Stromal cell of bone marrow (primary cell): ENCODE results near the gene NFXL1.
A peak's percentile ranks its signal among the peaks of the same experiment; 100 is the strongest.

Source experiments
- DNase-seq: peaks from one replicate; pipeline ENCODE4 v3.0.0-alpha.2; 2012; ENCODE audit warnings: low read depth

Gene NFXL1

GRCh38 chr4:47891928-47892327 is 22.5 kb downstream of the NFXL1 start:
- DNase-seq: no peak

DNA sequence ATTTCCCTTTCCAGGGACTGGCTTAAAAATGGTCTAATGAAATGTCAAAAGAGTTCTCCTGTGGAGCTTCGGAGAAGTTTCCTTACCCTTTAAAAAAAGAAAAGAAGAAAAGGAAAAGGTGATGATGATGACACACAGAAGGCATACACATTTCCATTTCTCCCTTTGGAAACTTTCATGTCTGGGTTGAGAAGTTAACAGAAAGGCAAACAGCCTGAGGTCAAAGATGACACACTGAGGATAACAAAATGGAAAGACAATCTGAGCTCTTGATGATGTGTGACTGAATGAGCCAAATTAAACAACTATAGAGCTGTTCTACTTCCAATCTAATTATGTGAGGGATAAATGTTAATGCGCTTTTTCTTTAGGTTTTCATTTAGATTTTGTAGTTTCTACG is 32.2 kb downstream of the NFXL1 start:
- DNase-seq: no peak

- DNase-seq: no peak
Measured at GRCh38 chr4:47879458-47879857, 34.9 kb downstream of the NFXL1 start.

DNA sequence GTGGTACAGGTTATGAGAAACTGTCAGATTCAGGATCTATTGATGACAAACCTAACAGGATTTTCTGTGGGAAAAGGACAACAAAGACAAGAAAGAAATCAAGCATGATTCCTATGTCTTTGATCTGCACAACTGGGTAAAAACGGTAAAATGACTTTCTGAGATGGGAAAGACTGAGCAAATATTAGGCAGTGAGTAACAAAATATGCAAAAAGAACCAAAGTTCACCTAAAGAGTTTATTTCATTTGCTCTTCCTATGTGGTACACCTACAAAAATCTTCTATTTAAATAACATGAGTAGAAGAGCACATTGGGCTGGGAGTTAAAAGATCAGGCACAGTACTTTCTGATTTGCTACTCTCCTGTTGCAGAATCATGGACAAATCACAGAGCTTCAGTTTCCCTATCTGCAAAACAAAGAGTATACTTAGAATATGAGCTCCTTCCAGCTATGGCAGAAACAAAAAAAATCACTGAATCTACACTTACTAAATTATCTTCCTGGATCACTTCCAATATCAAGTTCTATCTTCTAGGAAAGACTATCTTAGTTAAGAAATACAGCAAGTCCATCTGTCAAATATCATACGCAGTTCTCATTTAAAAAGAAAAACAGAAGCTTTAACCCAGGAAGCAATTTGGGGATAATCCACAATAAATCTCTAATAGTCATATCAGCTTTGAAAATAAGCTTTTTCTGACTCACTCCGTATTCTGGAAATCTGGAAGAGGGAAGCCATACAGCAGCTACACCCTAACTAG is 37.4 kb downstream of the NFXL1 start:
- no peak for DNase-seq

DNA sequence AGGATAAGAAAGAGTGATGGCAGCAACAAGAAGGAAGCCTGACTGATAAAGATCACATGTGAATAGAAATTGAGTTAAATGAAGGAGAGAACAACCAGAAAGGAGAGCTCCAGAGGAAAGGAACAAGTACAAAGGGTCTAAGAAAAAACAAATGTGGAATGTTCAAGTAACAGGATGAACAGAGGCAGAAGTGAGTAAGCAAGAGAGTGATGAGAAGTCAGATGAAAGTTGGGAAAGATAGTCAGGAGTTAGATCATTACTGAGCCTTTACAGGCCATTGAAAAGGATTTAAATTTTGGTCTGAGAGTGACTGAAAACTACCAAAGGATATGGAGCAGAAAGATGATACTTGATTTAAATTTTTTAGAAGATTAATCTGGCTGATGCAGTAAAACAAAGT is 38.1 kb downstream of the NFXL1 start:
- no peak for DNase-seq

DNA sequence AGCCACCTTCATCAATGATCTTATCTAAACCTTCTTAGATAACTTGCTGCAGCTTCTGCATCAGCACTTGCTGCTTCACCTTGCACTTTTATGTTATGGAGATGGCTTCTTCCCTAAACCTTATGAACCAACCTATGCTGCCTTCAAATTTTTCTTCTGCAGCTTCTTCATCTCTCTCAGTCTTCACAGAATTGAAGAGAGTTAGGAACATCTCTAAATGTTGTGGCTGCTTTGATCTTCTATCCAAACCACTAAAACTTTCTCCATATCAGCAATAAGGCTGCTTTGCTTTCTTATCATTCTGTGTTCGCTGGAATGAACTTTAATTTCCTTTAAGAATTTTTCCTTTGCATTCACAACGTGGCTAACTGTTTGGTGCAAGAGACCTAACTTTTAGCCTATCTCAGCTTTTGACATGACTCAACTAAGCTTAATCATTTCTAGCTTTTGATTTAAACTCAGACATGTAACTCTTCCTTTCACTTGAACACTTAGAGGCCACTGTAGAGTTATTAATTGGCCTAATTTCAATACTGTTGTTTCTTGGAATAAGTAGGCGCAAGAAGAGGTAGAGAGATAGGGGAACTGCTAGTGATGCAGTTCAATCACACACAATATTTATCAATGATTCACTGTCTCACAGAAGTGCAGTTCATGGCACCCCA is 40.4 kb downstream of the NFXL1 start:
- no peak for DNase-seq

DNA sequence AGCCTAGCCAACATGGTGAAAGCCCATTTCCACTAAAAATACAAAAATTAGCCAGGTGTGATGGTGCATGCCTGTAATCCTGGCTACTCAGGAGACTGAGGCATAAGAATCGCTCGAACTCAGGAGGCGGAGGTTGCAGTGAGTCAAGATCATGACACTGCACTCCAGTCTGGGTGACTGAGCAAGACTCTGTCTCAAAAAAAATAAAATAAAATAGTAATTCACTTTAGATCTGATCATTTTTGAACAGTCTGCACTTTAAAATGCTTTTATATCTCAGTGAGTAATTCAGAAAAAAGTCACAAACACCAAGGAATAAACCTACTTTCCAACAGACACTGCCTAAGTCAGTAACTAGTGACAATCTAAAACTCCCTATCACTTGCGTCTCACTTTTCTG is 50.9 kb downstream of the NFXL1 start:
- DNase-seq: no peak

DNA sequence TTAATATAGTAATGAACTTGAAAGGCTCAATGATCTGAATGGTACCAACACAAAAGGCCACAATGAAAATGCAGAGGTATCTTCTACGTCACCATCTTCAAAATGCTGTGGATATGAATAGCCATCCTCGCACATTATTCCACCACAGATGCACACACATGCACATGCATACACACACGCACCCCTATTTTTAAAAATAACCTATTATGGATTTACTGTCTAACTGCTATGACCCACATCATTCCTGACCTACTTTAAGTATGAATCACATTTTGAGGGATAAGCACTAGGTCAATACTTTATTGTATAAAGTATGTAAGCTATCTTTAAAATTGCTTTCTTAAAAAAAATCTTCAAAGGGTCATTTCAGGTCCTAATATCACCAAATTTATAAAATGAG is 52.1 kb downstream of the NFXL1 start:
- DNase-seq: no peak

GRCh38 chr4:47860305-47860704 is 54.1 kb downstream of the NFXL1 start:
- no peak for DNase-seq

DNA sequence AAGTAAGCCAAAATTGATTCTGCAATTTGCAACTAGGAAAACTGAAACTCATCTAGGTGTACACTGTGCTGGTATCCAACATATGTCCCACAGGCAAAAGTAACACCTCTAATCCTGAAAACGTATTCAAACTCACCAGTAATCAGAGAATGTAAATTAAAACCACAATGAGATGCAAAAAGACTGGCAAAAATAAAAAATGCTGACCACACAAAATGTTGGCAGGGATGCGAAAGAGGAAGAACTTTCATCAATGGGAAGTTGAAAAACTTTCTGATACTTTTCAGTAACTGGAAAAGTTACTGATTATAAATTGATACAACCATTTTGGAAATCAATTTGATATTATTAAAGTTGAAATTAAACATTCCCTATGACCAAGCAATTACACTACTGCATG is 56.4 kb downstream of the NFXL1 start:
- DNase-seq: no peak

GRCh38 chr4:47856713-47857112 is 57.7 kb downstream of the NFXL1 start:
- no peak for DNase-seq

DNA sequence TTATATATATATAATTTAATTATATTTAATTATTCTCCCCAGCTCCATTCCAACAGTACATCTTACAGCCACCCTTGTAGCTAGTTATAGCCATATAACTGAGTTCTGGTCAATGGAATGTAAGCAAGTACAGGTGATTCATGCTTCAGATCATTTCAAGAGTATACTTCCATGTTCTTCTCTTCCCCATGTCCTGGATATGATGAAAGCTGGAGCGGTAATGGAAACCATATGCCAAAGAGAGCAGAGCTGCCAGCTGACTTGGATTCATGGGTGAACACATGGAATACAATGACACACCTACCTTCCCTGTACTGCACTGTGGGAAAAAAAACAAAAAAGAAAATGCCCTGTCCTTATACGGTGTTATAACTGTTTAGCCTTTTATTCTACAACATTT is 59.0 kb downstream of the NFXL1 start:
- no peak for DNase-seq

GRCh38 chr4:47852136-47852535 is 62.2 kb downstream of the NFXL1 start:
- peak; percentile 21 for DNase-seq

- DNase-seq: no peak
Measured at GRCh38 chr4:47849466-47849865, 64.9 kb downstream of the NFXL1 start.

GRCh38 chr4:47848041-47848440 is 66.3 kb downstream of the NFXL1 start:
- DNase-seq: no peak

DNA sequence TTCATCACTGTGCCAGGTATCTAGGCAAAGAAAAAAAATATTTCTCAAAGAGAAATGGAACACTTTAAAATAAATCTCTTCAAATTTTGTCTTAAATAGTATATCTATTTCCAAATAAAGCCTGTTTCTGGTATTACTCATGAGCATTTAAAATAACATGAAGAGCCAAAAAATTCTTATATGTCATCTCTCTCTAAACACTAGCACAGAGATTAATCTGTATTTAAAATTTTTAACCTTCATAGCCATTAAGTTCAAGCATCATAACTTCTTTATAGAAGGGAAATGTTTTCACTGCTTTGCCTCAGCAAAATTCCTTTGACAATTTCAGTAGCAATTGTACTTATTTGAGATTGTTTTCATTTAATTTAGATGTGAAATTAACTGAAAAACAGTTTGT is 71.4 kb downstream of the NFXL1 start:
- no peak for DNase-seq

- DNase-seq: no peak
Measured at GRCh38 chr4:47840291-47840690, 74.1 kb downstream of the NFXL1 start.

DNA sequence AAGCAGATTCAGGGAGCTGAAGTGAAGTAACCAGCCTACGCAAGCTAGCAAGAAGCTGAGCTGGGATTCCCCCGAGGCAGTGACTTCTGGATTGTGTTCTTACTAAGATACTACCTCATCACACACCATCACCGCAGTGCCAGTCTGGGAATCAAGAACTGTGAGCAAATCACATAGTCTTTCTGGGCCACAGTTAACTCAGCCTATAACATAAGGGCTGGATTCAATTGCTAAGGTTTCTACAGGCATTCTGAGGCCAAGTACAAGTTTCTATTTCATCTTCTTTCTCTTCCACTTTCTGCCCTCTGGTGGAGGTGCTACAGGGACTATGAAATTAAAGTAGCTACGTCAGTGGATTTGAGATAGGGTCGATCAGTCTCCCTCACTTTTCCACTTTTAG is 75.1 kb downstream of the NFXL1 start:
- DNase-seq: no peak

DNA sequence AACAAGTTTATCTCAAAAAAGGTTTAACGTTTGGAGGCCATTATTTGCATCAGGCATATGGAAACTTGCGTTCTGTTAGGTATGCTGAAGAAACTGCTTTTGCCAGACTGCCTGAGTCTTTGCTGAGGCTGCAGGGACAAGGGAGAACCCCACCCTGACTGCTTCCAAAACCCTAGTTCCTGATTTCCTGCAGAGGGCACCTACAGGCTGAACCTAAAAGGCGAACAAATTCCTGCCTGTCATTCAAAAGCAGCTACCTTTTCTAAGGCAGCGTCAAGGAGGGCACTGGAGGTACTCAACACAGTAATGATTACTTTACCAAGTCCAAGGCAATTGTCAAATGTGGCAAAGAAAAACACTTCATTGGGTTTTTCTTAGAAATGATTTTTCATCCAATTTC is 75.9 kb downstream of the NFXL1 start:
- no peak for DNase-seq

DNA sequence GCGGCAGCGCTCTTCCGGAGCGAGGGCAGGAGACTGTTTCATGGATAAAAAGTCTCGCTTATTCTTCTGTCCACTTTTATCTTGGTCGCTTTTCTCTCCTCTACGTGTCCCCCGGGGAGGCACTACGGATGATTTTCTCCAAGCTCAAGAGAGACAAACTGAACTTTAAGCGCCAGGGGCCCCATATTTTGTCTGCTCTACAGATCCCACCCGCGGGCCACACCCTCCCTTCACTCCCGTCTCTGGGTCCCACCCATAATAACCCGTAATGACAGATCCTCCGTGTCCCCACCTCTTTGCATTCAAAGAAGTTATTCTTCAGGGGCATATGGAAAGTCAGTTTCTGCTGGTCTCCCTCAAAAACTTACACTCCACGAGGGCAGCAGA is 76.5 kb downstream of the NFXL1 start, which contains the start of gene CORIN:
Gene CORIN (minus strand): TSS at position 160 of the 387 bp plus-strand sequence. CDS start 118 bp downstream, at position 42.
- DNase-seq: no peak

- DNase-seq: no peak
Measured at GRCh38 chr4:47837094-47837907, 77.1 kb downstream of the NFXL1 start.

DNA sequence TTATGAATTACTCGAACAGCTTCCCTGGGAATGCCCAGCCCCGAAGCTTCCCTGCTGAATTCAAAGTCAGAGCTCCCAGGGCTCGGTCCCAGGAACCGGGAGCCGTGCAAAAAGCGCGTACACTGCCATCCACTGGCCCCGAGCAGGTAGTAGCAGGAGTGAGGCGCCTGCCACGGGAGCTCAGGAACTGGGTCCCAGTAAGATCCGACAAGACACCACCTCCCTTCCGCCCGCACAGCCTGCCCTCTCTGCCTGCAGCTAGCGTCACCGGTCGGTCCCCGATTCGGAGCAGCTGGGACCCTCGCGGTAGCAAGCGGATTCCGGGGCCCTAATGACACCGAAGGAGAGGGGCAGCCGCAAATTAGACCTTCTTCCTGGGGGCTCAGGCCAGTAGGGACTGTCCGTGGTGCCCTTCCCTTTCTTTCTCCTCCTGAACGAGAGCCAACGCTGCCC is 77.7 kb downstream of the NFXL1 start:
- DNase-seq: peak; percentile 57

GRCh38 chr4:47835494-47835893 is 78.9 kb downstream of the NFXL1 start:
- no peak for DNase-seq
